ENCODE measurements around the gene CRTC1. TPM values are rescaled to one million over a fixed set of nuclear protein-coding genes. Genes with fewer than 3 reads are reported as not detected.
A peak's percentile ranks its signal among the peaks of the same experiment; 100 is the strongest.

CRTC1 gene
- total and polyA plus RNA-seq, 2 experiments from 2014 or later = 1.2 to 5.1 TPM

DNA sequence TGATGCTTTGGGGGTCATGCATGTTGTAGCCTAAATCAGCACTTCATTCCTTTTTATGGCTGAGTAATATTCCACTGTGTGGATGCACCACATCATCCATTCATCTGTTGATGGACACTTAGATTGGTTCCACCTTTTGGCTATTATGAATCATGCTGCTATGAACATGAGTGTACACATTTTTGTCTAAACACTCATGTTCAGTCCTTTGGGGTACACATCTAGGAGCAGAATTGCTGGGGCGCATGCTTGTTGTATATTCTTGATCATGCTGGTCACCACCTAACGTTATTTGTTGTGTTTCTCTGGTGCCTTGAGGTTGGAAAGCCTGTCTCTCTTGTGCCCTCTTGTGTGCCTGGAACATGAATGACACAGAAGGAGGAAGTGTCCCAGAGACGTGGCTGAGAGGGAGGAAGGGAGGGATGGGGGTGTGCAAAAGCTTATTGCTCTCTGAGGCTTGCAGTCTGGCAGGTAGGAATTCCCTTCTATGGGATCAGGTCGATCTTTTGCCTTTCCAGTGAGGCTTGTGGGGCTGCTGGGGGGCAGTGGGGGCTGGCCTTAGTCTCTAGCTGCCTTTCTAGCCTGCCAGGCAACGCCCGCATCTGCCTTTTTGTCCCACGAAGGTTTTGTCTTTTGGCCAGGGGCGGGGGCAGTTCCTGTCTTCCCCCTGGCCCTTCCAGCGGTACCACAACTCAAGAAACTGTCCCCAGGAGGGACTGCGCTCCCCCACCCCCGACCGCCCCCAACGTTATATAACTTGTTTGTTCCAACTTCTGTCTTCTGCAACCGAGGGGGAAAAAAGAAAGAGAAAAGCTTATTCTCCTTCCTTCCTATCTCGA is 39.1 kb upstream of the CRTC1 start:
- DNase-seq = peak; percentile 54
- H3K79me2 ChIP-seq (ENCODE audit: insufficient read depth) = no peaks in the 10 kb centered on the region
- H3K27me3 ChIP-seq (replicated peaks; ENCODE audit: insufficient read depth) = no peaks in the 10 kb centered on the region
- H3K4me3 ChIP-seq = no peak overlapping the region
- no peaks in the 10 kb centered on the region for H3K9me3 ChIP-seq (ENCODE audit: low read depth)
- no peak overlapping the region for H2AFZ ChIP-seq
- no peaks in the 10 kb centered on the region for H3F3A ChIP-seq (ENCODE audit: insufficient read depth)
- no peaks in the 10 kb centered on the region for H3K36me3 ChIP-seq (ENCODE audit: low read depth)
- H3K4me1 ChIP-seq (ENCODE audit: insufficient read depth) = peaks cover 4% of the 10 kb centered on the region; the same call in 1 of the 2 replicates
- H3K9me2 ChIP-seq (ENCODE audit: insufficient read depth) = no peaks in the 10 kb centered on the region
- 46% methylated on average over 11 to 15 of the region's 15 CpGs for WGBS, 2 experiments (ENCODE audit: low coverage in 1 of 2, low lambda C conversion rate in 2 of 2, missing lambda C conversion rate in 2 of 2)
- no peak overlapping the region for H3K27ac ChIP-seq
- H3K9ac ChIP-seq = no peak overlapping the region
- in situ Hi-C loops (cut with MboI) = no loop called here
- TF ChIP-seq EZH2phosphoT487 (IDR thresholded peaks at IDR 0.05; ENCODE audit: insufficient read depth, low read depth) = no peak
- TF ChIP-seq EZH2 (IDR thresholded peaks at IDR 0.05; ENCODE audit: insufficient read depth, poor library complexity, severe bottlenecking) = no peak
- H3K4me2 ChIP-seq (ENCODE audit: unreplicated experiment) = no peak overlapping the region
- no peaks in the 10 kb centered on the region for H4K20me1 ChIP-seq (ENCODE audit: insufficient read depth)

DNA sequence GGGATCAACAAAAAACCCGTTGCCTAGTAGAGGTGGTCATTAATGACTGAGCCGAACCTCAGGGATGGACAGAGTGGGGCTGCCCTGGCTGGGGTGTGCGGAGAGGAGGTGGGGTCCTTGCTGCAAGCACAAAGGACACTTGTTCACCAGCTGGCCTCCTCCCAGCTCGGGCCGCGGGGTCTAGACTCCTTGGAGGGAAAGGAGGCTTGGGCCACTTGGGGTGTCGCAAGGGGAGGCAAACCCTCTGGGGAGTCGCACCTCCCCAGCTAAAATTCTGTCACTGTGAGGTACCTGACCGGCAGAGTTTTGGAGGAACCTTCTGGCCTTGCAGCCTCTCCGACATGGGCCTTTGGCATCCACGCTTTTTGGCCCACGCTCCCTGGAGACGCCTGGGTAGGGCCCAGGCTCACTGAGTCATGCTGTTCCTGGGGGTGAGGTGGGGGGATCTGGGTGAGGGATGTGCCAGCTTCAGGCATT is 38.4 kb upstream of the CRTC1 start:
- Histone ChIP-seq H3K4me1 (ENCODE audit: insufficient read depth) (peaks cover 10% of the 10 kb centered on the region), H2AFZ (no peak overlapping the region), H3K79me2 (ENCODE audit: insufficient read depth) (no peaks in the 10 kb centered on the region), H3K9ac (no peak overlapping the region), H3K9me3 (ENCODE audit: low read depth) (no peaks in the 10 kb centered on the region), H3K9me2 (ENCODE audit: insufficient read depth) (no peaks in the 10 kb centered on the region), H3F3A (ENCODE audit: insufficient read depth) (peaks cover 5% of the 10 kb centered on the region; the same call in 1 of the 2 replicates), H3K27me3 (replicated peaks; ENCODE audit: insufficient read depth) (no peaks in the 10 kb centered on the region), H3K36me3 (ENCODE audit: low read depth) (no peaks in the 10 kb centered on the region), H3K4me2 (ENCODE audit: unreplicated experiment) (no peak overlapping the region), H4K20me1 (ENCODE audit: insufficient read depth) (no peaks in the 10 kb centered on the region), H3K4me3 (no peak overlapping the region), H3K27ac (no peak overlapping the region)
- TF ChIP-seq EZH2phosphoT487 (IDR thresholded peaks at IDR 0.05; ENCODE audit: insufficient read depth, low read depth) = no peak
- TF ChIP-seq EZH2 (IDR thresholded peaks at IDR 0.05; ENCODE audit: insufficient read depth, poor library complexity, severe bottlenecking) = no peak
- in situ Hi-C loops (cut with MboI) = no loop called here
- DNase-seq = peak; percentile 22
- WGBS, 2 experiments (ENCODE audit: low coverage in 1 of 2, low lambda C conversion rate in 2 of 2, missing lambda C conversion rate in 2 of 2) = 52 to 59% methylated on average over 12 to 13 of the region's 13 CpGs

- Histone ChIP-seq H3K27ac (no peak overlapping the region), H2AFZ (no peak overlapping the region), H3K9ac (no peak overlapping the region), H3K9me2 (ENCODE audit: insufficient read depth) (no peaks in the 10 kb centered on the region), H3K9me3 (ENCODE audit: low read depth) (no peaks in the 10 kb centered on the region), H4K20me1 (ENCODE audit: insufficient read depth) (no peaks in the 10 kb centered on the region), H3K4me2 (ENCODE audit: unreplicated experiment) (no peak overlapping the region), H3K27me3 (replicated peaks; ENCODE audit: insufficient read depth) (no peaks in the 10 kb centered on the region), H3K36me3 (ENCODE audit: low read depth) (no peaks in the 10 kb centered on the region), H3K4me1 (ENCODE audit: insufficient read depth) (peaks cover 22% of the 10 kb centered on the region), H3K4me3 (no peak overlapping the region), H3F3A (ENCODE audit: insufficient read depth) (peaks cover 8% of the 10 kb centered on the region; the same call in 1 of the 2 replicates), H3K79me2 (ENCODE audit: insufficient read depth) (no peaks in the 10 kb centered on the region)
- in situ Hi-C loops (cut with MboI) = no loop called here
- WGBS, 2 experiments (ENCODE audit: low coverage in 1 of 2, low lambda C conversion rate in 2 of 2, missing lambda C conversion rate in 2 of 2) = 90% methylated on average over 28 to 34 of the region's 34 CpGs
- TF ChIP-seq EZH2 (IDR thresholded peaks at IDR 0.05; ENCODE audit: insufficient read depth, poor library complexity, severe bottlenecking) (no peak), EZH2phosphoT487 (IDR thresholded peaks at IDR 0.05; ENCODE audit: insufficient read depth, low read depth) (no peak)
- DNase-seq = no peak
These were observed 36.7 kb upstream of the CRTC1 start for GRCh38 chr19:18646535-18647370.

- Histone ChIP-seq H2AFZ (no peak overlapping the region), H3K4me3 (no peak overlapping the region), H3K4me2 (ENCODE audit: unreplicated experiment) (no peak overlapping the region), H3K9me3 (ENCODE audit: low read depth) (no peaks in the 10 kb centered on the region), H3K9me2 (ENCODE audit: insufficient read depth) (no peaks in the 10 kb centered on the region), H3K9ac (no peak overlapping the region), H3K27ac (no peak overlapping the region), H3K4me1 (ENCODE audit: insufficient read depth) (peaks cover 22% of the 10 kb centered on the region), H3K36me3 (ENCODE audit: low read depth) (no peaks in the 10 kb centered on the region), H3K79me2 (ENCODE audit: insufficient read depth) (no peaks in the 10 kb centered on the region), H4K20me1 (ENCODE audit: insufficient read depth) (no peaks in the 10 kb centered on the region), H3K27me3 (replicated peaks; ENCODE audit: insufficient read depth) (no peaks in the 10 kb centered on the region), H3F3A (ENCODE audit: insufficient read depth) (peaks cover 8% of the 10 kb centered on the region; the same call in 1 of the 2 replicates)
- no peak for TF ChIP-seq EZH2 (IDR thresholded peaks at IDR 0.05; ENCODE audit: insufficient read depth, poor library complexity, severe bottlenecking)
- no peak for TF ChIP-seq EZH2phosphoT487 (IDR thresholded peaks at IDR 0.05; ENCODE audit: insufficient read depth, low read depth)
- in situ Hi-C loops (cut with MboI) = no loop called here
- WGBS, 2 experiments (ENCODE audit: low coverage in 1 of 2, low lambda C conversion rate in 2 of 2, missing lambda C conversion rate in 2 of 2) = 96 to 100% methylated on average over 1 of the region's 1 CpG
- DNase-seq = no peak
These were observed 36.1 kb upstream of the CRTC1 start for GRCh38 chr19:18647371-18647767.
